Adrenal gland (tissue), 12 donors: Measurements from ENCODE around the gene ACVR1B. TPM values are rescaled to one million over a fixed set of nuclear protein-coding genes. Genes with fewer than 3 reads are reported as not detected.
A peak's percentile ranks its signal among the peaks of the same experiment; 100 is the strongest.

Source experiments
- DNase-seq, 7 donors: peaks; one replicate each; pipeline ENCODE4 v3.0.0-alpha.2; 2019 to 2020
- H3K27ac ChIP-seq, 5 donors: fragments of 200-600 bp; sonication (generic) in 4 of 5; 1 replicate in 3 of 5; 2 replicates in 2 of 5; pipeline versions ENCODE4 v1.5.1 to v1.8.0; 2016 to 2020; ENCODE audit warnings: mild to moderate bottlenecking in 1 of 5
- H3K27me3 ChIP-seq: fragments of 200-600 bp; 2 replicates; pipeline ENCODE4 v1.8.0; 2021
- H3K36me3 ChIP-seq, 2 donors: fragments of 200-600 bp; replicated peaks in 1 of 2; 1 replicate in 1 of 2; 2 replicates in 1 of 2; pipeline versions ENCODE4 v1.5.1 to v1.8.0; 2018 to 2022
- H3K4me1 ChIP-seq, 2 donors: fragments of 200-600 bp; replicated peaks in 1 of 2; 1 replicate in 1 of 2; 2 replicates in 1 of 2; pipeline versions ENCODE4 v1.5.1 to v1.8.0; 2018 to 2021
- H3K4me3 ChIP-seq, 4 donors: fragments of 200-600 bp; sonication (generic) in 3 of 4; one replicate each; pipeline ENCODE4 v1.5.1; 2016 to 2018
- H3K9me3 ChIP-seq, 3 donors: fragments of 200-600 bp; sonication (generic) in 1 of 3; replicated peaks in 1 of 3; 1 replicate in 2 of 3; 2 replicates in 1 of 3; pipeline versions ENCODE4 v1.5.1 to v1.8.0; 2016 to 2021
- POLR2A ChIP-seq, 2 donors: fragments of 450-650 bp; IDR thresholded peaks; one replicate each; pipeline ENCODE4 v1.6.1; 2017; ENCODE audit warnings: antibody characterized with exemption in 2 of 2, mild to moderate bottlenecking in 2 of 2, moderate library complexity in 1 of 2
- WGBS, 4 donors: extraction: QIAGEN DNeasy Blood & Tissue Kit in 2 of 4; methylation state at CpG; one replicate each; pipeline versions ENCODE4 v1.1.5 to v1.1.7; 2013 to 2017; 5-methylcytosine and 5-hydroxymethylcytosine counted together
- intact Hi-C, 2 donors: fragments of 100-400 bp; cut with DNase I; formaldehyde crosslinking; loops; one replicate each; pipeline versions ENCODE4 v1.14.1 to v1.15.0; 2022 to 2023
- polyA plus RNA-seq, 3 donors: library from polyadenylated mRNA; stranded (reverse); fragments of 200-250 nt in 2 of 3; fragments of 350-450 nt in 1 of 3; fragmentation: Illumina TruSeq in 1 of 3; extraction: RNeasy Lipid Tissue Mini Kit (QIAGEN cat#74804) in 1 of 3; gene quantifications; one replicate each; pipeline ENCODE4 v1.2.3, GENCODE V29; 2013 to 2014
- total RNA-seq, 9 donors: library from RNA; depleted of rRNA in 4 of 9; stranded (reverse); fragments of >200 nt in 4 of 9; fragments of 120-200 nt in 1 of 9; fragmentation: NEBNext Ultra II Directional in 1 of 9; extraction: Animal tissue kit (Norgen Biotek cat#: 25700) in 1 of 9; gene quantifications; one replicate each; pipeline versions ENCODE4 v1.1.0 to v1.2.4, GENCODE V29; 2013 to 2023
- TF ChIP-seq, protein P1 (sequence below), 6 experiments: fragments of 450-650 bp in 4 of 6; fragments of 200-600 bp in 2 of 6; sonication (generic) in 1 of 6; IDR thresholded peaks; 1 replicate in 5 of 6; 2 replicates in 1 of 6; pipeline versions ENCODE4 v1.5.1 to v1.8.0; 2016 to 2021; ENCODE audit warnings: antibody characterized with exemption in 6 of 6, mild to moderate bottlenecking in 2 of 6, moderate library complexity in 1 of 6
- donor health status: healthy with polysubstance abuse.
- donor health status: Bipolar disorder and iron deficiency.
- donor health status: DM: yes; HTN: yes; CAD: no.
- donor health status: DM: no; HTN: no; CAD: no.
- donor health status: DM: no; HTN: no; CAD: no.
- donor health status: DM: yes; HTN: yes; CAD: no.

Gene ACVR1B
- total and polyA plus RNA-seq, 12 donors, result 6.3 to 26.3 (median 13.9) TPM

DNA sequence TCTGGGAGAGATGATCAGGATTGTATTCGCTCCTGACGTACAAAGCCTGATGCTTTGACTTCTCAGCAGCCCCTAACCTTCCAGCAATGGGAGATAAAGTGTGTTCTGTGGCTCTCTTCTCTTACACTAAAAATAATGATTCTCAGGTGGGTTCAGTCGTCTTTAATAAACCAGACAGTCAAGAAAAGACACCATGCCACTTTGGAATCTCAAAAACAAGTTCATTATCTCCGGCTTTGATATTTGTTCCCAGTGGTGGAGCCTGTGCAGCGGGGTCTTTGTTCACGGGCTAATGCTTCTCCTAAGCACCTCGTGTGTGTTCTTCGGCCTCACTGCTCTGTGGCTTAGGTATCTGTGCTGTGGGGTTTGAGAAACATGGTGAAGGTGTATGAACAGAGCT is 1.6 kb downstream of the ACVR1B start:
- no peaks in the 10 kb centered on the region for H3K9me3 ChIP-seq
- H3K27ac ChIP-seq, result peak overlapping the region in 3 of 5 donors; percentile 4 to 88 (median 81)
- H3K4me3 ChIP-seq, result peak overlapping the region in 1 of 4 donors; percentile 75
- DNase-seq, result peak in 1 of 7 donors; percentile 43
- no peaks in the 10 kb centered on the region for H3K27me3 ChIP-seq
- TF ChIP-seq, protein P1, sequence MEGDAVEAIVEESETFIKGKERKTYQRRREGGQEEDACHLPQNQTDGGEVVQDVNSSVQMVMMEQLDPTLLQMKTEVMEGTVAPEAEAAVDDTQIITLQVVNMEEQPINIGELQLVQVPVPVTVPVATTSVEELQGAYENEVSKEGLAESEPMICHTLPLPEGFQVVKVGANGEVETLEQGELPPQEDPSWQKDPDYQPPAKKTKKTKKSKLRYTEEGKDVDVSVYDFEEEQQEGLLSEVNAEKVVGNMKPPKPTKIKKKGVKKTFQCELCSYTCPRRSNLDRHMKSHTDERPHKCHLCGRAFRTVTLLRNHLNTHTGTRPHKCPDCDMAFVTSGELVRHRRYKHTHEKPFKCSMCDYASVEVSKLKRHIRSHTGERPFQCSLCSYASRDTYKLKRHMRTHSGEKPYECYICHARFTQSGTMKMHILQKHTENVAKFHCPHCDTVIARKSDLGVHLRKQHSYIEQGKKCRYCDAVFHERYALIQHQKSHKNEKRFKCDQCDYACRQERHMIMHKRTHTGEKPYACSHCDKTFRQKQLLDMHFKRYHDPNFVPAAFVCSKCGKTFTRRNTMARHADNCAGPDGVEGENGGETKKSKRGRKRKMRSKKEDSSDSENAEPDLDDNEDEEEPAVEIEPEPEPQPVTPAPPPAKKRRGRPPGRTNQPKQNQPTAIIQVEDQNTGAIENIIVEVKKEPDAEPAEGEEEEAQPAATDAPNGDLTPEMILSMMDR (IDR thresholded peaks at IDR 0.05), result no peak
- TF ChIP-seq POLR2A (IDR thresholded peaks at IDR 0.05), result no peak
- H3K36me3 ChIP-seq, result no peaks in the 10 kb centered on the region
- H3K4me1 ChIP-seq, result peaks cover 17 to 46% of the 10 kb centered on the region in 2 donors
- 61 to 74% (median 73%) methylated on average over 8 of the region's 8 CpGs for WGBS, 4 donors
- intact Hi-C loops, result no loop called here

DNA sequence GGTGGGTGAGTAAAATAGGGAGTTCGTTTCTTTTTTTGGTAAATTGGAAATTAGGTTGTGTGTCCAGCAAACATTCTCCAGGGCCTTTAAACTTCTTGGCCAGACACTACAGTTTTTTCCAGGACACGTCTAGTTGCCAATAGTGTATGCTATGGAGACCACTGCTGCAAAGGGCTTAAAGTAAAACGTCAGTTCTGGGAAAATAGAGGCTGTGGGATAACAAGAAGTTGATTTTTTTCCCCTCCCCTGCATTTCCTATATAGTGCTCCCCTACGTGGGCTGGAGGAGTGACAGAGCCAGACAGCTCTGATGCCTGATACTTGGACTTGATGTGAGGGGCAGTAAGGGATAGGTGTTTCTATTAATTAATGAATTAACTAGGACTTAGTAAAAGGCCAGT is 2.4 kb downstream of the ACVR1B start:
- peaks cover 17 to 51% of the 10 kb centered on the region in 2 donors for H3K4me1 ChIP-seq
- no peaks in the 10 kb centered on the region for H3K9me3 ChIP-seq
- 49 to 52% (median 51%) methylated on average over 4 of the region's 4 CpGs for WGBS, 4 donors
- H3K27me3 ChIP-seq, result no peaks in the 10 kb centered on the region
- TF ChIP-seq POLR2A (IDR thresholded peaks at IDR 0.05), result no peak
- TF ChIP-seq, protein P1 (IDR thresholded peaks at IDR 0.05), result no peak
- intact Hi-C loops, result no loop called here
- no peak for DNase-seq
- peak overlapping the region in 1 of 4 donors; percentile 75 for H3K4me3 ChIP-seq
- H3K27ac ChIP-seq, result peak overlapping the region in 2 of 5 donors; percentile 69 to 88
- no peaks in the 10 kb centered on the region for H3K36me3 ChIP-seq

DNA sequence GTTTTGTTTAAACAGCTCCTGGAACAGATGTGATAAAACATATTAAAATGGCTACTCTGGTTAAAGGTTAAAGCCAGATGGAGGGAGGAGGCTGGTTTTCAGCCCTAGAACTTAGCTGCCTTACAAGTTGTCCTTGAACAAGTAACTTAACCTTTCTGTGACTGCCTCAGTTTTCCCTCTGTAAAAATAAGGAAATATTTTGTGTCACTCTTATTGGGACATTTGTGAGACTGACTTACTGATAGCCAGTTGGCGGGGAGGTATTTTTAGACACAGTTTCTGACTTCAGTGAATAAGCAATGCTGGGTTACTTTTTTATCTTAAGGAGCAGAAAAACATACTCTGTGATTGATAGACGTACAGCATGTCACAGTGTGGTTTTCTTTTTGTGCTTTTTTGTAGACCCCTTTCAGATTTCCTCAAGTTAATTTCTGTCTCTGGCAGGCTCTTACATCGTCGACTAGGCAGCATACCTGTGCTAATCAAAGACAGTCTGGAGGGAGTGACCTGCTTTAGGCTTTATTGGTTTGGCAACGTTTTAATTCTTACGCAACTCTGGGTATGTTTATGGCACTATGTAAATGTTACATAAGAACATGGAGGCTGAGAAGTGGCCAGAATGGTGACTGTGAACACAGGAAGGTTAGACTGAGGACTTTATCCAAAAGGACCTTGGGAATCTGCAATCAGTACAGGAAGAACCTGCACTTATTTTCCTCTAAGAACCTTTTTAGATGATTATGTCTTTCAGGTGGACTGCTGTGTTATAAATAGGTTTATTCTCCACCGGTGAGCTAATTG is 3.3 kb downstream of the ACVR1B start:
- peaks cover 17 to 60% of the 10 kb centered on the region in 2 donors for H3K4me1 ChIP-seq
- TF ChIP-seq, protein P1 (IDR thresholded peaks at IDR 0.05), result no peak
- no peak for TF ChIP-seq POLR2A (IDR thresholded peaks at IDR 0.05)
- H3K27me3 ChIP-seq, result no peaks in the 10 kb centered on the region
- H3K36me3 ChIP-seq, result no peaks in the 10 kb centered on the region
- peak overlapping the region in 2 of 5 donors; percentile 69 to 88 for H3K27ac ChIP-seq
- H3K4me3 ChIP-seq, result peak overlapping the region in 1 of 4 donors; percentile 24
- no peaks in the 10 kb centered on the region for H3K9me3 ChIP-seq
- intact Hi-C loops, result no loop called here
- DNase-seq, result peak in 1 of 7 donors; percentile 23
- WGBS, 4 donors, result 43 to 51% (median 46%) methylated on average over 7 of the region's 7 CpGs

DNA sequence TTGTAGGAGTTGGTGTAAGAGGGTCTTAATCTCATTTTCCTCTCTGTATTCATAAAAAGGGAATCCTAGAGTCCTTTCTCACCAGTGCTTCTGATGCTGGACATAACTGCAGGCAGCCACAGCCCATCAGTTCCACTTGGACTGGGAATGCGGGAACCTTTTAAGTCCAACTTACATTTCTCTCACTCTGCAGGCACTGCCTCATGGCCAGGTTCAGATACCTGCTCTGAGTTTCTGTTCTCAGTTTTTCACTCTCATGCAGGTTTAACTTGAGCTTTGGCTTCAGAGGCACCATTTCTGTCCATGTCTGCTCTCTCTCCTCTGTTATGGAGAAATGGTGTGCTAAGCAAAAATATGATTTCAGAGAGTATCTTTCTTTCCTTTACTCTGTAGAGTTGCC is 4.2 kb downstream of the ACVR1B start:
- intact Hi-C loops, result no loop called here
- DNase-seq, result no peak
- TF ChIP-seq, protein P1 (IDR thresholded peaks at IDR 0.05), result no peak
- no peak for TF ChIP-seq POLR2A (IDR thresholded peaks at IDR 0.05)
- H3K36me3 ChIP-seq, result no peaks in the 10 kb centered on the region
- no peaks in the 10 kb centered on the region for H3K27me3 ChIP-seq
- H3K27ac ChIP-seq, result peak overlapping the region in 1 of 5 donors; percentile 88
- peaks cover 16 to 64% of the 10 kb centered on the region in 2 donors for H3K4me1 ChIP-seq
- no peaks in the 10 kb centered on the region for H3K9me3 ChIP-seq
- WGBS, 4 donors, result 70 to 100% (median 93%) methylated on average over 1 of the region's 1 CpG
- no peak overlapping the region for H3K4me3 ChIP-seq
